GM12891 (cell line): ENCODE measurements around the gene MIB1.

Source experiments
- DNase-seq: peaks from one replicate; pipeline ENCODE4 v3.0.0; 2011; ENCODE audit warnings: low spot score; ENCODE audit not compliant: insufficient read length
- FAIRE-seq: peaks from 2 replicates; lab custom pipeline; 2011; peaks lifted over from hg19 to GRCh38; lab: Jason Lieb, UNC
- PAX5 ChIP-seq: IDR thresholded peaks from 2 replicates; pipeline ENCODE4 v1.6.1; 2011; ENCODE audit warnings: low read length, moderate library complexity, mild to moderate bottlenecking; ENCODE audit not compliant: insufficient read depth, severe bottlenecking
- POLR2A ChIP-seq: IDR thresholded peaks from 2 replicates; pipeline ENCODE4 v1.6.1; 2011; ENCODE audit warnings: low read depth, low read length, control low read depth
- POLR2AphosphoS5 ChIP-seq: IDR thresholded peaks from 2 replicates; pipeline ENCODE4 v1.6.1; 2011; ENCODE audit warnings: low read depth, low read length, control low read depth
- POU2F2 ChIP-seq: IDR thresholded peaks from 2 replicates; pipeline ENCODE4 v1.6.1; 2011; ENCODE audit warnings: low read depth, mild to moderate bottlenecking, control low read depth, low read length, moderate library complexity
- SPI1 ChIP-seq: IDR thresholded peaks from 2 replicates; pipeline ENCODE4 v1.6.1; 2011; ENCODE audit warnings: low read depth, low read length, control low read depth
- TAF1 ChIP-seq: IDR thresholded peaks from 2 replicates; pipeline ENCODE4 v1.6.1; 2011; ENCODE audit warnings: low read depth, low read length, control low read depth

The MIB1 gene

GRCh38 chr18:21803495-21803894, 62.9 kb downstream of the MIB1 start:
- TF ChIP-seq TAF1 (no peak), PAX5 (no peak), POLR2AphosphoS5 (no peak), POU2F2 (no peak), SPI1 (no peak), POLR2A (no peak)
- DNase-seq (no peak), FAIRE-seq (no peak)

GRCh38 chr18:21805771-21806366, 65.3 kb downstream of the MIB1 start:
- no peak for FAIRE-seq
- no peak for DNase-seq
- TF ChIP-seq SPI1 (no peak), POLR2AphosphoS5 (no peak), TAF1 (no peak), POU2F2 (no peak), PAX5 (no peak), POLR2A (no peak)

DNA sequence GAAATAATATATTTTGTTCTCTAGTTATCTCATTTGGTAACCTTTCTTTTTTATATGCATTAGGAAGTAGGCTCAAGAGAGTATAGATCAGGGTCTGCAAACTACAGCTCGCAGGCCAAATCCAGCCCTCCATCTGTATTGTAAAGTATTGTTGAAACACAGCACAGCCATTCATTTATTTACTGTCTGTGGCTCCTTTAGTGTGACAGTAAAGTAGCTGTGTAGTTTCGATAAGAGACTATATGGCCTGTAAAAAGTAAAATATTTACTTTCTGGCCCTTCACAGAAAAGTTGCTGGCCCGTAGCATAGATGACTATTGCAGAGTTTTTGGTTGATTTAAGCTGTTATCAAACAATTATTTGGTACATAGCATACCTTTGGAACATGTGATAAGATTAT, 67.6 kb downstream of the MIB1 start:
- no peak for FAIRE-seq
- no peak for TF ChIP-seq SPI1
- TF ChIP-seq POLR2A: no peak
- TF ChIP-seq PAX5: no peak
- TF ChIP-seq TAF1: no peak
- TF ChIP-seq POLR2AphosphoS5: no peak
- no peak for TF ChIP-seq POU2F2
- DNase-seq: no peak

GRCh38 chr18:21809725-21810124, 69.1 kb downstream of the MIB1 start:
- DNase-seq (no peak), FAIRE-seq (no peak)
- TF ChIP-seq SPI1 (no peak), POU2F2 (no peak), TAF1 (no peak), POLR2A (no peak), PAX5 (no peak), POLR2AphosphoS5 (no peak)

DNA sequence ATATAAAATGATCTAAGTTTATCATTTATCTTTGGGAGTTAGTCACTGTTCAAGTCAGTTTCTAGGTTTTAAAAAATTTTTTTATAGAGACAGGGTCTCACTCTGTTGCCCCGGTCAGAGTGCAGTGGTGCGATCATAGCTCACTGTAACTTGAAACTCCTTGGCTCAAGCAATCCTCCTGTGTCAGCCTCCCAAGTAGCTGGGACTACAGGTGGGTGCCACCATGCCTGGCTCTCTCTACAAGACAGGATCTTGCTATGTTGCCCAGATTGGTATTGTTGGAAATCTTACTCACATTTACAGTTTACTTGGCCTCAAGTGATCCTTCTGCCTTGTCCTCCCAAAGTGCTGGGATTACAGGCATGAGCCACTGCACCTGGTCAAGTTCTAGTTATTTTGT, 74.5 kb downstream of the MIB1 start:
- DNase-seq (no peak), FAIRE-seq (no peak)
- TF ChIP-seq POLR2A (no peak), POU2F2 (no peak), SPI1 (no peak), PAX5 (no peak)

DNA sequence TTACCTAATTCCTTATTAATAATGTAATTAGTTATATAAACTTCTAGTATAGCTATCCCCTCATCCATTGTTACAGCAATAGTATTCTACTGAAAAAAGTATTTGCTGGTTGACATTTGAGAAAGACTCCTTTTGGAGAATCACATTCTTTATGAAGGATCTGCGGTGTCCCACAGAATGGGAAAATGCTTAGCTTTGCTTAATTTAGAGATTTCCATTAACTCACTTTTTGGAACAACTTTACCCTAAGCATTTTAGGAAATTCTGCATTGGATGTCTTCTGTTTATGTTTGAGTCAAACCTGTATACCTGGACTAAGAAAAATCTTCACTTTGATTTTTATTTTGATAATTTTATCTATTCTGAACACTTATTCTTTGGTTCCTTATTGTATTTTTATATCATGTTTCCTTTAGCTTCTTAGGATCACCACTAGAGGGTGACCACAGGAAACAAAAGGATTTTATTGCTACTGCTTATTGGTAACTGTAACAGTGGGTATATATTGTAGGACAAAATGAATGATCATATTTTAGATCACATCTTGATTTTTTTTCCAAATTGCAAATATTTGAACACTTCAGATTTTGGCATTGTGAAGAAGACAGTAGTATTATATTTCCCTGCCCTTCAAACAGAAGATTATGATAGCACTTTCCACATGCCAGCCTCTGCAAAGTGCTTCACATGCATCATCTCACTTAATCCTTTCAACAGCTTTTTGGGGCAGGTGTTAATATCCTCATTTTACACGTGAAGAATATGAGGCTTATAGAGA, 79.6 kb downstream of the MIB1 start:
- no peak for DNase-seq
- TF ChIP-seq POLR2A: no peak
- no peak for TF ChIP-seq POU2F2
- TF ChIP-seq TAF1: no peak
- no peak for TF ChIP-seq POLR2AphosphoS5
- no peak for TF ChIP-seq PAX5
- no peak for TF ChIP-seq SPI1
- no peak for FAIRE-seq

- DNase-seq (no peak), FAIRE-seq (no peak)
- no peak for TF ChIP-seq TAF1
- TF ChIP-seq POLR2A: no peak
- TF ChIP-seq POU2F2: no peak
- TF ChIP-seq PAX5: no peak
- no peak for TF ChIP-seq SPI1
- TF ChIP-seq POLR2AphosphoS5: no peak
Observed at GRCh38 chr18:21820811-21821143, 80.2 kb downstream of the MIB1 start.

DNA sequence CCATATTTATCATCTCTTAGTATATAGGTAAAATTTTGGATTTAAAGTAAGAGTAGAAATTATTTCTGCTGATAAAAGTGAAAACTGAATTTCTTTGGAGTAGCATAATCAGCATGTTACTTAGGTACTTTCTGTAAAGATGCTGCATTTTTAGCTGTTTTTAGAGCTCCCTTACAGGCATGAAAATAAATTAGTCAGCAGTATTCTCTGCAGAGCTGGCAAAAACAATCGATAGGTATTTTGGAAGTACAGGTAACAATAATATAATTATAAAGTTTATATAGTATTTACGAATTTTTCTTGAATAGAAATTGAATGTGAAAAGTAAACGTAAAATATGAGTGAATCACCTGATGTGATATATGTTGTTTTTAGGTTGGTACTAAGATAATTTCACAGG, 83.3 kb downstream of the MIB1 start:
- TF ChIP-seq POLR2AphosphoS5 (no peak), PAX5 (no peak), POU2F2 (no peak), SPI1 (no peak), POLR2A (no peak), TAF1 (no peak)
- DNase-seq (no peak), FAIRE-seq (no peak)

- no peak for TF ChIP-seq POU2F2
- no peak for TF ChIP-seq POLR2AphosphoS5
- no peak for TF ChIP-seq TAF1
- TF ChIP-seq SPI1: no peak
- TF ChIP-seq POLR2A: no peak
- no peak for TF ChIP-seq PAX5
- FAIRE-seq (peak; percentile 9), DNase-seq (no peak)
Observed at GRCh38 chr18:21826196-21826595, 85.6 kb downstream of the MIB1 start.
